Lower leg skin (tissue), 4 donors: ENCODE results near the gene EIF2S3. TPM values are rescaled to one million over a fixed set of nuclear protein-coding genes. Genes with fewer than 3 reads are reported as not detected.

Source experiments
- DNase-seq, 2 donors: peaks; one replicate each; pipeline ENCODE4 v3.0.0-alpha.2; 2019; ENCODE audit warnings: low spot score in 2 of 2
- H3K4me3 ChIP-seq: fragments of 200-600 bp; sonication (generic); 2 replicates; pipeline ENCODE4 v1.5.1; 2017; ENCODE audit warnings: mild to moderate bottlenecking, low read depth; ENCODE audit not compliant: poor library complexity, severe bottlenecking
- CTCF ChIP-seq, 3 donors: fragments of 450-650 bp; IDR thresholded peaks; one replicate each; pipeline ENCODE4 v1.5.1; 2016; ENCODE audit warnings: antibody characterized with exemption in 3 of 3, mild to moderate bottlenecking in 3 of 3, moderate library complexity in 2 of 3
- POLR2A ChIP-seq, 2 donors: fragments of 450-650 bp; IDR thresholded peaks; one replicate each; pipeline ENCODE4 v1.6.1; 2016 to 2017; ENCODE audit warnings: antibody characterized with exemption in 2 of 2, mild to moderate bottlenecking in 1 of 2, moderate library complexity in 1 of 2
- WGBS, 2 donors: methylation state at CpG; one replicate each; pipeline ENCODE4 v1.1.5; 2018; 5-methylcytosine and 5-hydroxymethylcytosine counted together
- intact Hi-C: fragments of 100-400 bp; cut with DNase I; formaldehyde crosslinking; loops from one replicate; pipeline ENCODE4 v1.15.0; 2023; ENCODE audit warnings: low total_unique reads
- total RNA-seq, 4 donors: library from RNA; depleted of rRNA; stranded (reverse); fragments of >200 nt; gene quantifications; one replicate each; pipeline ENCODE4 v1.1.0, GENCODE V29; 2016

Gene EIF2S3
- total RNA-seq, 4 donors from 2014 or later = 88.6 to 106 (median 101) TPM

GRCh38 chrX:24017674-24018073, 37.1 kb upstream of the EIF2S3 start:
- no peak for TF ChIP-seq CTCF (IDR thresholded peaks at IDR 0.05)
- TF ChIP-seq POLR2A (IDR thresholded peaks at IDR 0.05) = no peak
- WGBS, 2 donors = 89 to 98% methylated on average over 9 of the region's 9 CpGs
- intact Hi-C loops = no loop called here

GRCh38 chrX:24018809-24019208, 35.9 kb upstream of the EIF2S3 start:
- 60 to 69% methylated on average over 4 of the region's 4 CpGs for WGBS, 2 donors
- H3K4me3 ChIP-seq = no peak overlapping the region
- no peak for DNase-seq
- no peak for TF ChIP-seq POLR2A (IDR thresholded peaks at IDR 0.05)
- no peak for TF ChIP-seq CTCF (IDR thresholded peaks at IDR 0.05)
- intact Hi-C loops = no loop called here

More at GRCh38 chrX:24017674-24018073, 37.1 kb upstream of the EIF2S3 start:
- DNase-seq = no peak
- H3K4me3 ChIP-seq = no peak overlapping the region

GRCh38 chrX:24019448-24019847, 35.3 kb upstream of the EIF2S3 start:
- WGBS, 2 donors = 79 to 85% methylated on average over 7 of the region's 7 CpGs
- intact Hi-C loops = no loop called here
- H3K4me3 ChIP-seq = no peak overlapping the region
- no peak for DNase-seq
- TF ChIP-seq CTCF (IDR thresholded peaks at IDR 0.05) (no peak), POLR2A (IDR thresholded peaks at IDR 0.05) (no peak)

- WGBS, 2 donors = 71 to 77% methylated on average over 3 of the region's 3 CpGs
- DNase-seq = no peak
- H3K4me3 ChIP-seq = no peak overlapping the region
- intact Hi-C loops = no loop called here
- no peak for TF ChIP-seq POLR2A (IDR thresholded peaks at IDR 0.05)
- TF ChIP-seq CTCF (IDR thresholded peaks at IDR 0.05) = no peak
Observed at GRCh38 chrX:24020306-24020876, 34.4 kb upstream of the EIF2S3 start.

GRCh38 chrX:24023544-24023943, 31.2 kb upstream of the EIF2S3 start:
- no peak overlapping the region for H3K4me3 ChIP-seq
- intact Hi-C loops = no loop called here
- WGBS, 2 donors = 18 to 30% methylated on average over 1 of the region's 1 CpG
- DNase-seq = no peak
- no peak for TF ChIP-seq CTCF (IDR thresholded peaks at IDR 0.05)
- no peak for TF ChIP-seq POLR2A (IDR thresholded peaks at IDR 0.05)
